ENCODE data around the gene ORM2. TPM values are rescaled to one million over a fixed set of nuclear protein-coding genes. Genes with fewer than 3 reads are reported as not detected.

ORM2 gene
- total RNA-seq, 1 donor from 2014 or later: not detected

GRCh38 chr9:114294664-114295063, 35.0 kb upstream of the ORM2 start:
- ChIA-PET POLR2A (no interaction called here), CTCF (no interaction called here)
- Mint-ChIP-seq H3K9me3 (peaks cover 13% of the 10 kb centered on the region), H3K4me3 (no peak overlapping the region), H3K27ac (no peak overlapping the region), H3K36me3 (ENCODE audit: low read depth) (peaks cover 4% of the 10 kb centered on the region), H3K4me1 (peaks cover 2% of the 10 kb centered on the region), H3K27me3 (peaks cover 3% of the 10 kb centered on the region)
- DNase-seq (no peak), ATAC-seq (ENCODE audit: low read depth) (no peak)
- intact Hi-C loops (cut with micrococcal nuclease): no loop called here
- TF ChIP-seq CTCF (IDR thresholded peaks at IDR 0.05): no peak

DNA sequence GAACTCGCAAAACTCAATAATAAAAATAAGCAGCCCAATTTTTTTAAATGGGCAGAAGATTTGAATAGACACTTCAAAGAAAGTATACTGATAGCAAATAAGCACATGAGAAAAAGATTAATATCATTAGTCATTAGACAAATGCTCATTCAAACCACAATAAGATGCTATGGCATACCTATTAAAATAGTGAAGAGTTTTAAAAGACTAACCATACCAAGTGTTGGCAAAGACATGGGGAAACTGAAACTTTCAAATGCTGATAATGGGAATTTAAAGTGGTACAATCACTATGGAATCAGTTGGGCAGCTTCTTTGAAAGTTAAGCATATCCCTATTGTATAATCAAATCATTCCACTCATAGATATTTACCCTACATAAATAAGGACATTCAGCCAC, 33.3 kb upstream of the ORM2 start:
- TF ChIP-seq CTCF (IDR thresholded peaks at IDR 0.05): no peak
- no peaks in the 10 kb centered on the region for H3K27me3 Mint-ChIP-seq
- H3K27ac Mint-ChIP-seq: no peak overlapping the region
- peaks cover 13% of the 10 kb centered on the region for H3K9me3 Mint-ChIP-seq
- CTCF ChIA-PET: no interaction called here
- H3K4me3 Mint-ChIP-seq: no peak overlapping the region
- ATAC-seq (ENCODE audit: low read depth): no peak
- POLR2A ChIA-PET: no interaction called here
- no peak for DNase-seq
- no peaks in the 10 kb centered on the region for H3K4me1 Mint-ChIP-seq
- intact Hi-C loops (cut with micrococcal nuclease): no loop called here
- H3K36me3 Mint-ChIP-seq (ENCODE audit: low read depth): peaks cover 4% of the 10 kb centered on the region

GRCh38 chr9:114299286-114300152, 30.1 kb upstream of the ORM2 start:
- TF ChIP-seq CTCF (IDR thresholded peaks at IDR 0.05): no peak
- DNase-seq (no peak), ATAC-seq (ENCODE audit: low read depth) (no peak)
- ChIA-PET CTCF (interaction anchor here (1.3 kb wide), 1 partner anchor 217 kb away, joined by 3 read pairs; no protein-coding TSS in a partner anchor), POLR2A (no interaction called here)
- no peak overlapping the region for H3K4me3 Mint-ChIP-seq
- peaks cover 12% of the 10 kb centered on the region for H3K9me3 Mint-ChIP-seq
- intact Hi-C loops (cut with micrococcal nuclease): no loop called here
- no peaks in the 10 kb centered on the region for H3K27me3 Mint-ChIP-seq
- H3K36me3 Mint-ChIP-seq (ENCODE audit: low read depth): peaks cover 4% of the 10 kb centered on the region
- no peaks in the 10 kb centered on the region for H3K4me1 Mint-ChIP-seq
- no peak overlapping the region for H3K27ac Mint-ChIP-seq

DNA sequence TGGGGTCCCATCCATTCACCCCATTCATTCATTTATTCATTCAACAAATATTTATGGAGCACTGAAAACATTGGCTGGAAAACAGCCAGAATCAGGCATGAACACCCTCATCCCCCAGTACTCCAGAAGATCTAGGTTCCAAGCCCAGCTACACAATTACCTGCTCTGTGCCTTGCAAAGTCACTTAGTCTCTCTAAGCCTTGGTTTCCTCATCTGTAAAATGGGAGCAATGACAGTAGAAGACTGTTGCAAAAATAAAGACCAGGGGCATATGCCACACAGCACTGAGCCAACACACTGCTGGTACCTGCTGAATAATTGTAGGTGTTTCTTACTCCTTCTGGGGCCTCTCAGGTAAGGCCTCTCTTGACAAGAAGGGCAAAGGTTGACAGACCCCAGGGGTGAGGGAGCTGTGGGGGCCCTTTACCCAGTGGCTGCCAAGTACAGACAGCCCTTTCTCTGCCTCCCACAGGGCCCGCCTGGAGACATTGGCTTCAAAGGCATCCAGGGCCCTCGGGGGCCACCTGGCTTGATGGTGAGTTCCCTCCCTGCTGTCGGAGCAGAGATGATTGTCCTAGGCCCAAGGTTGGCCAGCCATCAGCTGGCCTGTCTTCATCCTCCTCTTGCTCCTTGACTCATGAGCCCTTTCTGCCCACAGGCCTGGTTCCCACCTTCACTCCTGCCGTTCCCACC, 29.4 kb upstream of the ORM2 start:
- no peak for ATAC-seq (ENCODE audit: low read depth)
- no peaks in the 10 kb centered on the region for H3K4me1 Mint-ChIP-seq
- CTCF ChIA-PET: no interaction called here
- TF ChIP-seq CTCF (IDR thresholded peaks at IDR 0.05): no peak
- DNase-seq: no peak
- H3K9me3 Mint-ChIP-seq: peaks cover 6% of the 10 kb centered on the region
- H3K27me3 Mint-ChIP-seq: no peaks in the 10 kb centered on the region
- intact Hi-C loops (cut with micrococcal nuclease): no loop called here
- peaks cover 3% of the 10 kb centered on the region for H3K36me3 Mint-ChIP-seq (ENCODE audit: low read depth)
- no peak overlapping the region for H3K27ac Mint-ChIP-seq
- POLR2A ChIA-PET: no interaction called here
- H3K4me3 Mint-ChIP-seq: no peak overlapping the region
